ENCODE data around the gene RNF212. TPM values are rescaled to one million over a fixed set of nuclear protein-coding genes. Genes with fewer than 3 reads are reported as not detected.

The RNF212 gene
- total and polyA plus RNA-seq, 2 of the 13 experiments (the other 11 are each of a cell fraction or from before 2014, with no cell fraction given), result not detected

GRCh38 chr4:1137850-1138249, 24.5 kb upstream of the RNF212 start:
- H3K27ac ChIP-seq (ENCODE audit: extremely low read length, insufficient read depth, low read length), result no peak overlapping the region
- H3K9ac ChIP-seq (ENCODE audit: insufficient read depth, low read depth, low read length), result no peak overlapping the region
- H3K4me2 ChIP-seq (ENCODE audit: low read depth, low read length), result peak overlapping the region; percentile 22; the same call in 1 of the 2 replicates
- H3K9me3 ChIP-seq (ENCODE audit: low read length), result no peaks in the 10 kb centered on the region
- no peaks in the 10 kb centered on the region for H3K36me3 ChIP-seq (replicated peaks in 1 of 2; ENCODE audit: control insufficient read depth in 1 of 2, insufficient read depth in 2 of 2, low read length in 2 of 2)
- in situ Hi-C loops (cut with HindIII; ENCODE audit: extremely low pct_ligation_motif_present, low pct_unique_long_range_greater_than_20kb), result no loop called here
- POLR2A ChIA-PET, result no interaction called here
- BruUV-seq (replicated peaks), result no TSS peak
- TF ChIP-seq CEBPG (CRISPR knock-in tag; IDR thresholded peaks at IDR 0.05) (peak; percentile 19; the same call in 1 of the 2 replicates), DNMT1 (CRISPR knock-in tag; IDR thresholded peaks at IDR 0.05) (no peak), IRF1 (CRISPR knock-in tag; IDR thresholded peaks at IDR 0.05; ENCODE audit: low read depth) (no peak), RELA (CRISPR knock-in tag; IDR thresholded peaks at IDR 0.05) (no peak), ZSCAN9 (CRISPR knock-in tag; IDR thresholded peaks at IDR 0.05; ENCODE audit: borderline replicate concordance) (no peak), ZNF124 (CRISPR knock-in tag; IDR thresholded peaks at IDR 0.05) (no peak), CEBPB (IDR thresholded peaks at IDR 0.05; ENCODE audit: borderline replicate concordance, low read depth, low read length) (peak; percentile 54), HNF4A (CRISPR knock-in tag; IDR thresholded peaks at IDR 0.05) (no peak), ZBTB7B (CRISPR knock-in tag; IDR thresholded peaks at IDR 0.05) (no peak)
- H3K4me1 ChIP-seq (ENCODE audit: insufficient read depth, low read length), result no peaks in the 10 kb centered on the region
- CTCF ChIA-PET (ENCODE audit: low intra/inter-chr PET ratio, low total read pairs), result no interaction called here
- no peaks in the 10 kb centered on the region for H3K79me2 ChIP-seq (ENCODE audit: insufficient read depth, low read length)
- peaks cover 2 to 12% of the 10 kb centered on the region in 2 experiments; a peak in 1 of 5 replicates for H3K27me3 ChIP-seq (ENCODE audit: control insufficient read depth in 1 of 2, insufficient read depth in 2 of 2, low read length in 2 of 2)
- H4K20me1 ChIP-seq (ENCODE audit: insufficient read depth, low read length), result no peaks in the 10 kb centered on the region
- H2AFZ ChIP-seq (ENCODE audit: low read length), result no peak overlapping the region
- no peak overlapping the region for H3K4me3 ChIP-seq (replicated peaks in 1 of 3; ENCODE audit: insufficient read depth in 1 of 3, low read depth in 2 of 3, low read length in 3 of 3)
- WGBS (ENCODE audit: low lambda C conversion rate), result 40% methylated on average over 2 of the region's 2 CpGs
- ATAC-seq (no peak), DNase-seq (ENCODE audit: low spot score) (no peak), FAIRE-seq (no peak)
- intact Hi-C loops (cut with micrococcal nuclease; ENCODE audit: unreplicated experiment), result no loop called here

All from HepG2 (cell line).